Spleen (tissue), 11 donors: Measurements from ENCODE around the gene KSR1. TPM values are rescaled to one million over a fixed set of nuclear protein-coding genes. Genes with fewer than 3 reads are reported as not detected.

Experiments used
- DNase-seq: peaks from one replicate; pipeline ENCODE4 v3.0.0-alpha.2; 2020
- H3K27ac ChIP-seq, 8 donors: fragments of 200-600 bp; sonication (generic) in 7 of 8; 1 replicate in 4 of 8; 2 replicates in 4 of 8; pipeline versions ENCODE4 v1.5.0 to v1.8.0; 2016 to 2021; ENCODE audit warnings: inconsistent platforms in 4 of 8, mild to moderate bottlenecking in 4 of 8, moderate library complexity in 1 of 8
- H3K27me3 ChIP-seq, 7 donors: fragments of 200-600 bp; sonication (generic) in 6 of 7; replicated peaks in 1 of 7; 1 replicate in 4 of 7; 2 replicates in 3 of 7; pipeline versions ENCODE4 v1.5.0 to v1.8.0; 2016 to 2021; ENCODE audit warnings: inconsistent platforms in 3 of 7, mild to moderate bottlenecking in 1 of 7
- H3K36me3 ChIP-seq, 6 donors: fragments of 200-600 bp; sonication (generic) in 5 of 6; 1 replicate in 4 of 6; 2 replicates in 2 of 6; pipeline versions ENCODE4 v1.5.0 to v1.8.0; 2016 to 2021; ENCODE audit warnings: inconsistent platforms in 2 of 6
- H3K4me1 ChIP-seq, 6 donors: fragments of 200-600 bp; sonication (generic) in 5 of 6; 1 replicate in 3 of 6; 2 replicates in 3 of 6; pipeline versions ENCODE4 v1.5.0 to v1.8.0; 2016 to 2021; ENCODE audit warnings: inconsistent platforms in 3 of 6
- H3K4me3 ChIP-seq, 8 donors: fragments of 200-600 bp; sonication (generic) in 7 of 8; 1 replicate in 4 of 8; 2 replicates in 4 of 8; pipeline versions ENCODE4 v1.5.0 to v1.8.0; 2016 to 2021; ENCODE audit warnings: inconsistent platforms in 4 of 8, mild to moderate bottlenecking in 4 of 8, moderate library complexity in 2 of 8
- H3K9me3 ChIP-seq, 8 donors: fragments of 200-600 bp; sonication (generic) in 7 of 8; 1 replicate in 4 of 8; 2 replicates in 4 of 8; pipeline versions ENCODE4 v1.5.0 to v1.8.0; 2016 to 2021; ENCODE audit warnings: inconsistent platforms in 4 of 8
- CTCF ChIP-seq, 11 experiments: fragments of 200-600 bp in 7 of 11; fragments of 450-650 bp in 4 of 11; sonication (generic) in 4 of 11; IDR thresholded peaks in 8 of 11; conservative IDR thresholded peaks in 3 of 11; 1 replicate in 7 of 11; 2 replicates in 4 of 11; pipeline versions ENCODE4 v1.4.0 to v1.8.0; 2016 to 2021; ENCODE audit warnings: antibody characterized with exemption in 11 of 11, inconsistent platforms in 4 of 11, mild to moderate bottlenecking in 1 of 11
- POLR2A ChIP-seq, 3 donors: fragments of 450-650 bp; IDR thresholded peaks; one replicate each; pipeline ENCODE4 v1.5.1; 2017; ENCODE audit warnings: antibody characterized with exemption in 3 of 3, mild to moderate bottlenecking in 1 of 3
- POLR2AphosphoS5 ChIP-seq, 3 donors: sonication (generic); formaldehyde crosslinking; IDR thresholded peaks; one replicate each; pipeline ENCODE4 v1.5.1; 2017; ENCODE audit warnings: antibody characterized with exemption in 3 of 3
- WGBS, 5 donors: extraction: QIAGEN DNeasy Blood & Tissue Kit in 3 of 5; methylation state at CpG; one replicate each; pipeline versions ENCODE4 v1.1.5 to v1.1.7; 2013 to 2018; 5-methylcytosine and 5-hydroxymethylcytosine counted together
- intact Hi-C: fragments of 100-400 bp; cut with DNase I; formaldehyde crosslinking; loops from one replicate; pipeline ENCODE4 v1.15.0; 2023; ENCODE audit warnings: low total_unique reads
- polyA plus RNA-seq, 3 donors: library from polyadenylated mRNA; stranded (reverse); fragments of 200-250 nt; gene quantifications; one replicate each; pipeline ENCODE4 v1.2.1, GENCODE V29; 2013
- total RNA-seq, 7 donors: library from RNA; depleted of rRNA in 3 of 7; stranded (reverse); fragments of >200 nt in 3 of 7; fragmentation: NEBNext Ultra II Directional in 4 of 7; extraction: Animal tissue kit (Norgen Biotek cat#: 25700) in 4 of 7; gene quantifications; one replicate each; pipeline versions ENCODE4 v1.1.0 to v1.2.1, GENCODE V29; 2016 to 2021
- donor health status: healthy with polysubstance abuse.
- donor health status: DM: no; HTN: no; CAD: no; lungs with moderate emphysema.
- donor health status: DM: no; HTN: no; CAD: no.
- donor health status: Bipolar disorder and iron deficiency.
- donor health status: healthy.
- donor health status: DM: no; HTN: no; CAD: no.
- donor health status: DM: yes; HTN: yes; CAD: no.

The KSR1 gene
- total and polyA plus RNA-seq, 10 donors: 6.4 to 100 (median 46.0) TPM

GRCh38 chr17:27538156-27538955 is 82.1 kb downstream of the KSR1 start:
- TF ChIP-seq POLR2A (IDR thresholded peaks at IDR 0.05) (no peak), POLR2AphosphoS5 (IDR thresholded peaks at IDR 0.05) (no peak), CTCF (IDR thresholded peaks at IDR 0.05 in 8 of 11, conservative IDR thresholded peaks at IDR 0.05 in 3 of 11) (no peak)
- Histone ChIP-seq H3K27me3 (no peaks in the 10 kb centered on the region), H3K4me3 (no peak overlapping the region), H3K27ac (peak overlapping the region in 1 of 8 donors; percentile 72), H3K9me3 (no peaks in the 10 kb centered on the region), H3K4me1 (peaks cover 0 to 84% (median 59%) of the 10 kb centered on the region in 6 donors), H3K36me3 (no peaks in the 10 kb centered on the region)
- 84 to 97% (median 91%) methylated on average over 8 to 11 of the region's 11 CpGs for WGBS, 5 donors
- intact Hi-C loops: no loop called here
- no peak for DNase-seq

GRCh38 chr17:27539152-27539551 is 82.9 kb downstream of the KSR1 start:
- Histone ChIP-seq H3K4me3 (no peak overlapping the region), H3K36me3 (no peaks in the 10 kb centered on the region), H3K9me3 (no peaks in the 10 kb centered on the region), H3K27ac (peak overlapping the region in 3 of 8 donors; percentile 57 to 78 (median 72)), H3K27me3 (no peaks in the 10 kb centered on the region), H3K4me1 (peaks cover 6 to 84% (median 61%) of the 10 kb centered on the region in 6 donors)
- TF ChIP-seq CTCF (IDR thresholded peaks at IDR 0.05 in 8 of 11, conservative IDR thresholded peaks at IDR 0.05 in 3 of 11) (no peak), POLR2AphosphoS5 (IDR thresholded peaks at IDR 0.05) (no peak), POLR2A (IDR thresholded peaks at IDR 0.05) (no peak)
- 94 to 97% (median 94%) methylated on average over 6 to 8 of the region's 8 CpGs for WGBS, 5 donors
- intact Hi-C loops: no loop called here
- no peak for DNase-seq

GRCh38 chr17:27539794-27540317 is 83.6 kb downstream of the KSR1 start:
- peaks cover 11 to 84% (median 65%) of the 10 kb centered on the region in 6 donors for H3K4me1 ChIP-seq
- intact Hi-C loops: no loop called here

More at GRCh38 chr17:27539794-27540317, 83.6 kb downstream of the KSR1 start:
- Histone ChIP-seq H3K4me3 (no peak overlapping the region), H3K27me3 (no peaks in the 10 kb centered on the region), H3K9me3 (no peaks in the 10 kb centered on the region), H3K36me3 (no peaks in the 10 kb centered on the region), H3K27ac (peak overlapping the region in 6 of 8 donors; percentile 26 to 80 (median 72))
- 71 to 95% (median 80%) methylated on average over 3 of the region's 3 CpGs for WGBS, 5 donors
- no peak for TF ChIP-seq CTCF (IDR thresholded peaks at IDR 0.05 in 8 of 11, conservative IDR thresholded peaks at IDR 0.05 in 3 of 11)
- peak in 1 of 3 donors; percentile 1 for TF ChIP-seq POLR2A (IDR thresholded peaks at IDR 0.05)
- TF ChIP-seq POLR2AphosphoS5 (IDR thresholded peaks at IDR 0.05): no peak
- DNase-seq: no peak
